ENCODE measurements around the gene EN1. TPM values are rescaled to one million over a fixed set of nuclear protein-coding genes. Genes with fewer than 3 reads are reported as not detected.

The EN1 gene
- total and polyA plus RNA-seq, 2 experiments from 2014 or later: not detected

- peak; percentile 71 to 80 for DNase-seq (ENCODE audit: low read depth in 1 of 2, low spot score in 1 of 2)
- Histone ChIP-seq H3K4me3 (no peak overlapping the region), H3K36me3 (no peaks in the 10 kb centered on the region), H3K4me1 (ENCODE audit: low read depth) (peaks cover 2% of the 10 kb centered on the region), H3K27ac (no peak overlapping the region), H3K27me3 (peaks cover 36% of the 10 kb centered on the region), H3K9me3 (ENCODE audit: low read depth) (no peaks in the 10 kb centered on the region)
- peak; percentile 66 for TF ChIP-seq CTCF (IDR thresholded peaks at IDR 0.05; ENCODE audit: low read depth, low read length)
Measured at GRCh38 chr2:118865106-118865505, 17.7 kb upstream of the EN1 start.

- Histone ChIP-seq H3K27me3 (peaks cover 45% of the 10 kb centered on the region), H3K4me1 (ENCODE audit: low read depth) (no peaks in the 10 kb centered on the region), H3K36me3 (no peaks in the 10 kb centered on the region), H3K4me3 (no peak overlapping the region), H3K27ac (no peak overlapping the region), H3K9me3 (ENCODE audit: low read depth) (no peaks in the 10 kb centered on the region)
- TF ChIP-seq CTCF (IDR thresholded peaks at IDR 0.05; ENCODE audit: low read depth, low read length): no peak
- no peak for DNase-seq (ENCODE audit: low read depth in 1 of 2, low spot score in 1 of 2)
Measured at GRCh38 chr2:118864207-118864606, 16.8 kb upstream of the EN1 start.

- no peaks in the 10 kb centered on the region for H3K9me3 ChIP-seq (ENCODE audit: low read depth)
- no peak overlapping the region for H3K4me3 ChIP-seq
- no peak for TF ChIP-seq CTCF (IDR thresholded peaks at IDR 0.05; ENCODE audit: low read depth, low read length)
- peaks cover 63% of the 10 kb centered on the region for H3K27me3 ChIP-seq
- no peak for DNase-seq (ENCODE audit: low read depth in 1 of 2, low spot score in 1 of 2)
- H3K4me1 ChIP-seq (ENCODE audit: low read depth): no peaks in the 10 kb centered on the region
- H3K27ac ChIP-seq: no peak overlapping the region
- no peaks in the 10 kb centered on the region for H3K36me3 ChIP-seq
Measured at GRCh38 chr2:118861731-118862130, 14.3 kb upstream of the EN1 start.

DNA sequence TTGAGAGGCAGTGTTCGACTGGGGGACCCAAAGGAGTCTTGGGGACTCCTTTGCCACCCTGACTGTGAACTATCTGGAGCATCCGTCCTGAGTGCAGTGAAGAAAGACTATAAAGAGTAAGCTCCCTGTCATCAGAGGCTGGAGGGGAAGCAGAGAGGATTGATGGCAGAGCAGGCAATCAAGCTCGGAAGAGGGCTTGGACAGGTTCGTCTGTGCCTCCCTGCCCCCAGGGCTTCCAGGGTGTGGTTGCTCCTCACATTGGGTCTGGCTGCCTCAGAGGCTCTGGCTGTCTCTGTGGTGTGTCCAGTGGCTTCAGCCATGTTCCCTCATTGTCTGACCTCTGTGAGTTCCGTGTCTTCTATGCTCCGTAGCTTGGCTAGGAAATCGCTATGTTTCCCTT lies 13.8 kb upstream of the EN1 start:
- H3K4me3 ChIP-seq: no peak overlapping the region
- no peak overlapping the region for H3K27ac ChIP-seq
- no peaks in the 10 kb centered on the region for H3K9me3 ChIP-seq (ENCODE audit: low read depth)
- TF ChIP-seq CTCF (IDR thresholded peaks at IDR 0.05; ENCODE audit: low read depth, low read length): no peak
- H3K4me1 ChIP-seq (ENCODE audit: low read depth): no peaks in the 10 kb centered on the region
- DNase-seq (ENCODE audit: low read depth in 1 of 2, low spot score in 1 of 2): no peak
- H3K27me3 ChIP-seq: peaks cover 68% of the 10 kb centered on the region
- H3K36me3 ChIP-seq: no peaks in the 10 kb centered on the region

- Histone ChIP-seq H3K4me3 (no peak overlapping the region), H3K36me3 (no peaks in the 10 kb centered on the region), H3K9me3 (ENCODE audit: low read depth) (no peaks in the 10 kb centered on the region), H3K27ac (no peak overlapping the region), H3K27me3 (peaks cover 76% of the 10 kb centered on the region), H3K4me1 (ENCODE audit: low read depth) (no peaks in the 10 kb centered on the region)
- no peak for TF ChIP-seq CTCF (IDR thresholded peaks at IDR 0.05; ENCODE audit: low read depth, low read length)
- no peak for DNase-seq (ENCODE audit: low read depth in 1 of 2, low spot score in 1 of 2)
Measured at GRCh38 chr2:118860506-118860905, 13.1 kb upstream of the EN1 start.
